ENCODE data around the gene ZNF532.

ZNF532 gene

DNA sequence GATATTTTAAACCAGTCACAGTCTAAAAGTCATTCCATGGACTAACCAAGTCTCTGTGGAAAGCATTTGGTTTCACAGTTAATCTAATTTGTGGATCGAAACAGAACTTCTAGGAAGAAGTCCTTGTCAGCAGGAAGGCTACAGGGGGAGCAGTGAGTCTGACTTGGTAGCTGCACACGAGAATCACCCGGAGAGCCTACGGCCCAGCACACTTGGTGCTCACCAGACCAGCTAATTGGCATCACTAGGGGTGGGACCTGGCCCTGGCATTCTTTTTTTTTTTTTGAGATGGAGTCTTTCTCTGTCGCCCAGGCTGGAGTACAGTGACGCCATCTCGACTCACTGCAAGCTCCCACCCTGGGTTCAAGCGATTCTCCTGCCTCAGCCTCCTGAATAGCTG is 97.7 kb downstream of the ZNF532 start:
- ATAC-seq (ENCODE audit: insufficient read depth, low read depth) (no peak), DNase-seq (no peak)
- Histone ChIP-seq H3K36me3 (ENCODE audit: insufficient read depth, low read length) (no peaks in the 10 kb centered on the region), H2AFZ (ENCODE audit: low read depth, low read length) (no peak overlapping the region), H3K79me2 (ENCODE audit: insufficient read depth, low read length) (no peaks in the 10 kb centered on the region), H3K9ac (ENCODE audit: low read depth, low read length) (no peak overlapping the region), H3K27me3 (ENCODE audit: insufficient read depth, low read length, poor library complexity) (peaks cover 14% of the 10 kb centered on the region), H3K4me3 (ENCODE audit: low read depth in 1 of 2, low read length in 2 of 2) (no peak overlapping the region), H3K4me1 (ENCODE audit: insufficient read depth, low read length) (no peaks in the 10 kb centered on the region), H3K9me3 (ENCODE audit: insufficient read depth, low read length, severe bottlenecking) (no peaks in the 10 kb centered on the region), H4K20me1 (ENCODE audit: insufficient read depth, low read length) (no peaks in the 10 kb centered on the region), H3K4me2 (ENCODE audit: insufficient read depth, low read length) (no peak overlapping the region), H3K27ac (ENCODE audit: low read length) (no peak overlapping the region)
- TF ChIP-seq, protein P1, sequence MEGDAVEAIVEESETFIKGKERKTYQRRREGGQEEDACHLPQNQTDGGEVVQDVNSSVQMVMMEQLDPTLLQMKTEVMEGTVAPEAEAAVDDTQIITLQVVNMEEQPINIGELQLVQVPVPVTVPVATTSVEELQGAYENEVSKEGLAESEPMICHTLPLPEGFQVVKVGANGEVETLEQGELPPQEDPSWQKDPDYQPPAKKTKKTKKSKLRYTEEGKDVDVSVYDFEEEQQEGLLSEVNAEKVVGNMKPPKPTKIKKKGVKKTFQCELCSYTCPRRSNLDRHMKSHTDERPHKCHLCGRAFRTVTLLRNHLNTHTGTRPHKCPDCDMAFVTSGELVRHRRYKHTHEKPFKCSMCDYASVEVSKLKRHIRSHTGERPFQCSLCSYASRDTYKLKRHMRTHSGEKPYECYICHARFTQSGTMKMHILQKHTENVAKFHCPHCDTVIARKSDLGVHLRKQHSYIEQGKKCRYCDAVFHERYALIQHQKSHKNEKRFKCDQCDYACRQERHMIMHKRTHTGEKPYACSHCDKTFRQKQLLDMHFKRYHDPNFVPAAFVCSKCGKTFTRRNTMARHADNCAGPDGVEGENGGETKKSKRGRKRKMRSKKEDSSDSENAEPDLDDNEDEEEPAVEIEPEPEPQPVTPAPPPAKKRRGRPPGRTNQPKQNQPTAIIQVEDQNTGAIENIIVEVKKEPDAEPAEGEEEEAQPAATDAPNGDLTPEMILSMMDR (IDR thresholded peaks at IDR 0.05; ENCODE audit: borderline replicate concordance, extremely low read depth, low read length, poor library complexity, severe bottlenecking), result no peak
- no peak for TF ChIP-seq EZH2 (IDR thresholded peaks at IDR 0.05; ENCODE audit: borderline replicate concordance, low read depth, low read length, severe bottlenecking)

DNA sequence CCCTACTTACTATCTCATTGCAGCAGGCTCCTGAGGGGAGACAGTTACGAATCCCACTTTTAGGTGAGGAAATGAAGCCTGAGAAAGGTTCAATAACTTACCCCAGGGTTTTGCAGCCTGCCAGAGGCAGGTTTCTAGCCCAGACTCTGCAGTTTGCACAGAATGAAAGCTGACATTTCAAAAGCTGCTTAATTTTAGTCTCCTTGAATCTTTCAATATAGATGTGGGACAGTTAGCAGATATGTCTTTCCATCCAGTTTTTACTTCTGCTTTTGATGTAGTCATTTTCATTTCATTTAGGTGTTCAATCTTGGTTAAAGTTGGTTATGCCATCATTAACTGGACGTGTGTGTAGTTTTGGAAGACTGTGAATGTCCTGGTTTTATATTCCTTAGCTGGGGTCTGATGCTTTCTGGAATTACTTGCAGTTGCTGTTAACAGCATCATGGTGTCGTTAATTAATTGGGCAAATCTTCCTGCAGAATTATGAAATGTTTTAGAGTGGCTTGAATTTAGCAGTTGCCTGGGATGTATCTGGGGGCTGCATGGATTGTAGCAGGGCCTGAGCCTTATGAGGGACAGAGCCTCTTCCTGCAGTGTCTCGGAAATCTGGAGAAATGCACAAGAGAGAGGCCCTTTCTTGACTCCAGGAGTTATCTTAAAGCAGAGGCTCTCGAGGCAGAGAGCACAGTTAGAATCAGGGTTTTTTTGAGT is 100.8 kb downstream of the ZNF532 start:
- Histone ChIP-seq H3K36me3 (ENCODE audit: insufficient read depth, low read length) (no peaks in the 10 kb centered on the region), H3K4me3 (ENCODE audit: low read depth in 1 of 2, low read length in 2 of 2) (no peak overlapping the region), H3K9ac (ENCODE audit: low read depth, low read length) (no peak overlapping the region), H3K9me3 (ENCODE audit: insufficient read depth, low read length, severe bottlenecking) (no peaks in the 10 kb centered on the region), H3K27ac (ENCODE audit: low read length) (no peak overlapping the region), H3K79me2 (ENCODE audit: insufficient read depth, low read length) (no peaks in the 10 kb centered on the region), H4K20me1 (ENCODE audit: insufficient read depth, low read length) (no peaks in the 10 kb centered on the region), H3K4me2 (ENCODE audit: insufficient read depth, low read length) (no peak overlapping the region), H3K27me3 (ENCODE audit: insufficient read depth, low read length, poor library complexity) (peaks cover 13% of the 10 kb centered on the region), H3K4me1 (ENCODE audit: insufficient read depth, low read length) (no peaks in the 10 kb centered on the region), H2AFZ (ENCODE audit: low read depth, low read length) (no peak overlapping the region)
- no peak for TF ChIP-seq EZH2 (IDR thresholded peaks at IDR 0.05; ENCODE audit: borderline replicate concordance, low read depth, low read length, severe bottlenecking)
- TF ChIP-seq, protein P1 (IDR thresholded peaks at IDR 0.05; ENCODE audit: borderline replicate concordance, extremely low read depth, low read length, poor library complexity, severe bottlenecking), result no peak
- DNase-seq, result no peak
- no peak for ATAC-seq (ENCODE audit: insufficient read depth, low read depth)

DNA sequence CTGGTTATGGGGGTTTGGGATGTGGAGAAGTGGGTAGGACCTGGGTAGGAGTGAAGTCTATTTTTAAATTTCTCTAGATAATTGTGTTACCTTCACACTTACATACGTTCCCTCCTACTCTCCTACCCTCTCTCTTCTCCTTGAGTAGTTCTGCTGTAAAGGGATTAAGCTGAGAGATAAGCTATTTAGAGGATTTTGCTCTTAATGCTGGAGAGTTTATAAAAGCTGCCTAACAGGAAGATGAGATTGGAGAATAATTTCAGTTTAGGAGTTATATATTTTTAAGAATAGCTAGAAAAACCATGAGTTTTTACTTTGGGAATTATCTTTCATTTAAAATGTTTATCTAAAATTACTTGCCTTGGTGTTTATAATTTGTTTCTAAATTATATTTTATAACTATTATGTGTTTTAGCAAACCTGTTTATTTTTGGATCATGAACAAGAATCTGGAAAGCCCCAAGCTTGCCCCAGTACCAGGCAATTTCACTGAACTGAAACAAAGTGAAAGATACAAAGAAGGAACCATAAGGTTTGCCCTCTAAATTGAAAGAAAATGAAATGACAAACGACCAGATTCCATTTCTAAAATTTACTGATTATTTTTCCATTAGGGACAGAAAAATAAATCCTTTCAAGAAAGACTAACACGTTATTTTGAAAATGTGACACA is 101.5 kb downstream of the ZNF532 start:
- no peak for TF ChIP-seq EZH2 (IDR thresholded peaks at IDR 0.05; ENCODE audit: borderline replicate concordance, low read depth, low read length, severe bottlenecking)
- TF ChIP-seq, protein P1 (IDR thresholded peaks at IDR 0.05; ENCODE audit: borderline replicate concordance, extremely low read depth, low read length, poor library complexity, severe bottlenecking), result no peak
- Histone ChIP-seq H3K79me2 (ENCODE audit: insufficient read depth, low read length) (no peaks in the 10 kb centered on the region), H3K4me3 (ENCODE audit: low read depth in 1 of 2, low read length in 2 of 2) (no peak overlapping the region), H3K9me3 (ENCODE audit: insufficient read depth, low read length, severe bottlenecking) (no peaks in the 10 kb centered on the region), H3K4me2 (ENCODE audit: insufficient read depth, low read length) (no peak overlapping the region), H3K4me1 (ENCODE audit: insufficient read depth, low read length) (no peaks in the 10 kb centered on the region), H2AFZ (ENCODE audit: low read depth, low read length) (no peak overlapping the region), H3K27me3 (ENCODE audit: insufficient read depth, low read length, poor library complexity) (peaks cover 11% of the 10 kb centered on the region), H3K9ac (ENCODE audit: low read depth, low read length) (no peak overlapping the region), H3K27ac (ENCODE audit: low read length) (no peak overlapping the region), H3K36me3 (ENCODE audit: insufficient read depth, low read length) (no peaks in the 10 kb centered on the region), H4K20me1 (ENCODE audit: insufficient read depth, low read length) (no peaks in the 10 kb centered on the region)
- no peak for DNase-seq
- ATAC-seq (ENCODE audit: insufficient read depth, low read depth), result no peak

Measured in DND-41 (cell line).